DOHH2 (cell line): ENCODE measurements around the gene OIT3.
"Not testable (repeated sequence)": the region's sequence is repeated elsewhere in the genome, so short reads cannot be mapped to it uniquely, and the experiment has no call there.

Experiments
- H3F3A ChIP-seq: fragments of 200-600 bp; sonication (generic), shearing (Covaris generic); 2 replicates; pipeline ENCODE4 v1.6.0; 2016; ENCODE audit warnings: antibody characterized with exemption, mild to moderate bottlenecking; ENCODE audit not compliant: control insufficient read depth, insufficient read depth
- H3K27ac ChIP-seq: fragments of 200-600 bp; sonication (generic); 2 replicates; pipeline ENCODE4 v1.5.1; 2014; ENCODE audit warnings: low read depth, mild to moderate bottlenecking, low read length, moderate library complexity
- H3K27me3 ChIP-seq: fragments of 200-600 bp; sonication (generic); 2 replicates; pipeline ENCODE4 v1.6.1; 2014; ENCODE audit warnings: mild to moderate bottlenecking, low read length, mixed read lengths; ENCODE audit not compliant: control insufficient read depth
- H3K36me3 ChIP-seq: fragments of 200-600 bp; sonication (generic); 2 replicates; pipeline ENCODE4 v1.6.1; 2014; ENCODE audit warnings: mild to moderate bottlenecking, low read length, moderate library complexity, mixed read lengths; ENCODE audit not compliant: control insufficient read depth
- H3K4me1 ChIP-seq: fragments of 200-600 bp; sonication (generic); 2 replicates; pipeline ENCODE4 v1.6.1; 2014; ENCODE audit warnings: mild to moderate bottlenecking, low read length, mixed read lengths; ENCODE audit not compliant: control insufficient read depth
- H3K4me2 ChIP-seq: fragments of 200-600 bp; sonication (generic); 2 replicates; pipeline ENCODE4 v1.6.0; 2014; ENCODE audit warnings: mild to moderate bottlenecking, low read length, moderate library complexity
- H3K4me3 ChIP-seq: fragments of 200-600 bp; sonication (generic); 2 replicates; pipeline ENCODE4 v1.5.1; 2014; ENCODE audit warnings: mild to moderate bottlenecking, low read length, mixed read lengths
- H3K79me2 ChIP-seq: fragments of 200-600 bp; sonication (generic); 2 replicates; pipeline ENCODE4 v1.6.1; 2014; ENCODE audit warnings: mild to moderate bottlenecking, low read length, mixed read lengths; ENCODE audit not compliant: control insufficient read depth
- H3K9me2 ChIP-seq: fragments of 200-600 bp; sonication (generic); replicated peaks from 2 replicates; pipeline ENCODE4 v1.6.1; 2014; ENCODE audit warnings: mild to moderate bottlenecking, low read length, mixed read lengths; ENCODE audit not compliant: control insufficient read depth
- H3K9me3 ChIP-seq: fragments of 200-600 bp; sonication (generic); 2 replicates; pipeline ENCODE4 v1.6.1; 2014; ENCODE audit warnings: antibody characterized with exemption, low read length, mixed read lengths; ENCODE audit not compliant: control insufficient read depth, insufficient read depth
- H4K20me1 ChIP-seq: fragments of 200-600 bp; sonication (generic); 2 replicates; pipeline ENCODE4 v1.6.0; 2014; ENCODE audit warnings: low read depth, mild to moderate bottlenecking, antibody characterized with exemption, low read length, moderate library complexity; ENCODE audit not compliant: control insufficient read depth, insufficient read depth
- CTCF ChIP-seq: fragments of 200-600 bp; sonication (generic); IDR thresholded peaks from one replicate; pipeline ENCODE4 v1.5.1; 2014; ENCODE audit warnings: antibody characterized with exemption, mild to moderate bottlenecking, low read depth, low read length; ENCODE audit not compliant: poor library complexity, severe bottlenecking
- EZH2phosphoT487 ChIP-seq: fragments of 200-600 bp; sonication (generic); IDR thresholded peaks from 2 replicates; pipeline ENCODE4 v1.6.1; 2017; ENCODE audit warnings: borderline replicate concordance, mild to moderate bottlenecking, antibody characterized with exemption, low read length, moderate library complexity, mixed read lengths

OIT3 gene

GRCh38 chr10:72895236-72895850, 1.8 kb downstream of the OIT3 start:
- Histone ChIP-seq H3K4me2 (no peak overlapping the region), H3K79me2 (no peaks in the 10 kb centered on the region), H3K36me3 (no peaks in the 10 kb centered on the region), H3K9me2 (no peaks in the 10 kb centered on the region), H3F3A (no peaks in the 10 kb centered on the region), H3K27me3 (peaks cover 8% of the 10 kb centered on the region), H3K9me3 (no peaks in the 10 kb centered on the region), H3K4me3 (no peak overlapping the region), H4K20me1 (no peaks in the 10 kb centered on the region), H3K27ac (no peak overlapping the region), H3K4me1 (no peaks in the 10 kb centered on the region)
- TF ChIP-seq EZH2phosphoT487 (no peak), CTCF (no peak)

DNA sequence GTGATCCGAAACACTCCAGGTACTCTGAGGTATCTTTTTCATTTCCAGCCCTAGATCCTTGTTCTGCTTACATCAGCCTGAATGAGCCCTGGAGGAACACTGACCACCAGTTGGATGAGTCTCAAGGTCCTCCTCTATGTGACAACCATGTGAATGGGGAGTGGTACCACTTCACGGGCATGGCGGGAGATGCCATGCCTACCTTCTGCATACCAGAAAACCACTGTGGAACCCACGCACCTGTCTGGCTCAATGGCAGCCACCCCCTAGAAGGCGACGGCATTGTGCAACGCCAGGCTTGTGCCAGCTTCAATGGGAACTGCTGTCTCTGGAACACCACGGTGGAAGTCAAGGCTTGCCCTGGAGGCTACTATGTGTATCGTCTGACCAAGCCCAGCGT, 5.1 kb downstream of the OIT3 start:
- no peak for TF ChIP-seq EZH2phosphoT487
- TF ChIP-seq CTCF, result no peak
- Histone ChIP-seq H3F3A (no peaks in the 10 kb centered on the region), H3K9me2 (no peaks in the 10 kb centered on the region), H4K20me1 (no peaks in the 10 kb centered on the region), H3K27ac (no peak overlapping the region), H3K4me2 (no peak overlapping the region), H3K4me3 (no peak overlapping the region), H3K36me3 (no peaks in the 10 kb centered on the region), H3K9me3 (no peaks in the 10 kb centered on the region), H3K79me2 (no peaks in the 10 kb centered on the region), H3K27me3 (peaks cover 7% of the 10 kb centered on the region), H3K4me1 (no peaks in the 10 kb centered on the region)

- no peaks in the 10 kb centered on the region for H3F3A ChIP-seq
- H3K36me3 ChIP-seq, result no peaks in the 10 kb centered on the region
- no peak overlapping the region for H3K27ac ChIP-seq
- H3K9me3 ChIP-seq, result no peaks in the 10 kb centered on the region
- H3K4me1 ChIP-seq, result no peaks in the 10 kb centered on the region
- peaks cover under 1% of the 10 kb centered on the region; the same call in 1 of the 2 replicates for H3K27me3 ChIP-seq
- H4K20me1 ChIP-seq, result no peaks in the 10 kb centered on the region
- H3K4me3 ChIP-seq, result no peak overlapping the region
- H3K9me2 ChIP-seq, result no peaks in the 10 kb centered on the region
- H3K4me2 ChIP-seq, result no peak overlapping the region
- TF ChIP-seq EZH2phosphoT487, result no peak
- no peak for TF ChIP-seq CTCF
- H3K79me2 ChIP-seq, result no peaks in the 10 kb centered on the region
Observed at GRCh38 chr10:72899545-72899944, 6.0 kb downstream of the OIT3 start.

DNA sequence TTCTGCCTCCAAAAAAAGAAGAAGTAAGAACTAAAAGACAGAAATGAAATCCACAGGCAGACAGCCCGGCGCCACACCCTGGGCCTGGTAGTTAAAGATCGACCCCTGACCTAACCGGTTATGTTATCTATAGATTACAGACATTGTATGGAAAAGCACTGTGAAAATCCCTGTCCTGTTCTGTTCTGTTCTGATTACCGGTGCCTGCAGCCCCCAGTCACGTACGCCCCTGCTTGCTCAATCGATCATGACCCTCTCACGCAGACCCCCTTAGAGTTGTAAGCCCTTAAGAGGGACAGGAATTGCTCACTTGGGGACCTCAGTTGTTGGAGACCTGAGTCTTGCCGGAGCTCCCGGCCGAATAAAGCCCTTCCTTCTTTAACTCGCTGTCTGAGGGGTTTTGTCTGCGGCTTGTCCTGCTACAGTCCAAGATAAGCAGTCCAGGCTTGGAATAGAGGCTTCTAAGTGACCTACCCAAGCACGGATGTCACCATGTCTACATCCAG, 10.5 kb downstream of the OIT3 start:
- H3K27me3 ChIP-seq, H3K27ac ChIP-seq, H4K20me1 ChIP-seq: not testable (repeated sequence)

More for the DNA sequence above, 10.5 kb downstream of the OIT3 start:
- H3K36me3 ChIP-seq, H3K79me2 ChIP-seq, H3K9me3 ChIP-seq, H3K9me2 ChIP-seq, H3K4me3 ChIP-seq, H3F3A ChIP-seq, H3K4me2 ChIP-seq, H3K4me1 ChIP-seq: not testable (repeated sequence)
